T-helper 2 cell (primary cell): ENCODE measurements around the gene MYT1.

Experiments used
- DNase-seq, 5 experiments: peaks; one replicate each; pipeline versions ENCODE4 v3.0.0 to v3.0.0-alpha.2; 2012 to 2022

Gene MYT1

DNA sequence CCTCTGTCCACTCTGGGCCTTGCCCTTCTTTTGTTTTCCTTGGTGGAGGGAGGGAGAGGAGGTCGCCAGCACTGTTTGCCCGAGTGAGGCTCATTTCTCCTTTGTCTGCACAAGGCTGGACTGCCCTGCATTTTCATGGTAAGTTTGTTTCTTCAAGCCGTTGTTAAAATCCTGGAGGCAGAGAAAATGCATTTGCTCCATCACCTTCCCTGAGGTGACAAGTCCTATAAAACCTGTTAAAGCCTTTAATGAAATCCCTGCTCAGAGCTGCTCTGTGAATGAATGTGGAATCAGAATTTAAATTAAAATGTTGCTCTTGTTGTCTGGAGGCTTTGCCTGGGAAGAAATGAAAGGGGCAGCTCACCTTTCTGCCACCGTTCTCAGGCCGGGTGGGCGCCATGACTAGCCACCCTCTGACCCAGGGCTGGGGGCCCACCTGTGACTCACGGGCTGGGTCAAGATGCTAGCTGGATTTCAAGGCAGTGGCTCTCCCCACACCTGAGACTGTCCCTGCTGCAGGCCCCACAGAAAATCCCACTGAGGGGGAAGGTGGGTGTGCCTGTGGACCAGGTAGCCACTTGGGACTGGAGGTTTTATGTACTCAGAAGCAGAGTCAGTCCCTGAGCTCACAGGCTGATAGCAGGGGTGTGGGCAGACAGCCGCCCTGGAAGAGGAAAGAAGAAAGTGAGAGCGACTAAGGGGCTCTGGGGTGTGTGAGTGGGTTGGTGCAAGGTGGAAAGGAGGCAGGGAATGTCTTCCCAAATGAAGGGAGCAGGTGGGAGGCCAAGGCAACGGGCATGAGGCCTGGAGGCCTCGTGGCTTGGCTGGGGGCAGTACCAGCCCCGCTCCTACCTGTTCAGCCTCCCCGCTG lies 24.0 kb upstream of the MYT1 start:
- no peak for DNase-seq

GRCh38 chr20:64140956-64141355 lies 23.3 kb upstream of the MYT1 start:
- no peak for DNase-seq

DNA sequence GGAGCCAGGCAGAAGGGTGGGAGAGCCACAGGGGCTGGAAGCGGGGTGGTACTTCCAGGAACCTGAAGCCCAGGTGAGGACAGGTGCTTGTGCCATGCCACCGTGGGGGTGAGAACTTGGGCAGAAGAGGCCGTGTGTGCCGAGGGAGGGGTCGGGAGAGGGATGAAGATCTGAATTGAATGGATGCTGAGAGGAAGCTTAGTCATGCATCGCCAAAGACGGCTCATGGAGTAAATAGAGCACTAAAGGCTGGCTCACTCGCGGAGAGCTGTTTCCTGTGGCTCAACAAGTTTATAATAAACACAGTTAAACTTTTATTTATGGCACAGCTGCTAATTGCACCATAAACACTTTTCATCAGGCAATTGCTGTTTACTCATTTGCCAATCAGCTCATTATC lies 21.7 kb upstream of the MYT1 start:
- DNase-seq = no peak

GRCh38 chr20:64143018-64143801 lies 21.0 kb upstream of the MYT1 start:
- no peak for DNase-seq

DNA sequence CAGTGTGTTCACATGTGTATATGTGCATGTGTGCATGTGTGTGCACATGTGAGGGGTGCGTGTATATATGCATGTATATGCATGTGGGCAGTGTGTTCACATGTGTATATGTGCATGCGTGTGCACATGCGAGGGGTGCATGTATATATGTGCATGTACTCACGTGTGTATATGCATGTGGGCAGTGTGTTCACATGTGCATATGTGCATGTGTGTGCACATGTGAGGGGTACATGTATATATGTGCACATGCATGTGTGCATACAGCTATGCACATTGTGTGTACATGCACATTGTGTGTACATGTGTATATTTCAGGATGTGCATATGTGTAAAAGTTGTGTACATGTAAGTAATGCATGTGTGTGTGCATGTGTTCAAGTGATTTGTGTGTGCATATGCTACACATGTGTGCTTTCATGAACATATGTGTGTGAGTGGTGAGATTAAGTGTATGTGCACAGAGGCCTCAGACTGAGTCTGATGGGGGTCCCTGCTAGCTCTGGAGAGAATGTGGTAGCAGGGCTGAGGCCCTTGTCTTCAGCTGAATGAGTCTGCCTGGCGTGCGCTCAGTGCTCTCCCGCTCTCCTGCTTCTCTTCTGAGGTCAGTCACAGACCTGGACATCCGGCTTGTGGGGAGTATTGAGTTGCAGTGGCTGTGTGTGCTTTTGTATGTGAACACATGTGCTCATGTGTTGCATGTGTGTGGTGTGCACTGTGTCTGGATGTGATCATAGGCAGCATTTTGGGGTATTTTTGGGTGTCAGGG lies 19.9 kb upstream of the MYT1 start:
- no peak for DNase-seq

DNA sequence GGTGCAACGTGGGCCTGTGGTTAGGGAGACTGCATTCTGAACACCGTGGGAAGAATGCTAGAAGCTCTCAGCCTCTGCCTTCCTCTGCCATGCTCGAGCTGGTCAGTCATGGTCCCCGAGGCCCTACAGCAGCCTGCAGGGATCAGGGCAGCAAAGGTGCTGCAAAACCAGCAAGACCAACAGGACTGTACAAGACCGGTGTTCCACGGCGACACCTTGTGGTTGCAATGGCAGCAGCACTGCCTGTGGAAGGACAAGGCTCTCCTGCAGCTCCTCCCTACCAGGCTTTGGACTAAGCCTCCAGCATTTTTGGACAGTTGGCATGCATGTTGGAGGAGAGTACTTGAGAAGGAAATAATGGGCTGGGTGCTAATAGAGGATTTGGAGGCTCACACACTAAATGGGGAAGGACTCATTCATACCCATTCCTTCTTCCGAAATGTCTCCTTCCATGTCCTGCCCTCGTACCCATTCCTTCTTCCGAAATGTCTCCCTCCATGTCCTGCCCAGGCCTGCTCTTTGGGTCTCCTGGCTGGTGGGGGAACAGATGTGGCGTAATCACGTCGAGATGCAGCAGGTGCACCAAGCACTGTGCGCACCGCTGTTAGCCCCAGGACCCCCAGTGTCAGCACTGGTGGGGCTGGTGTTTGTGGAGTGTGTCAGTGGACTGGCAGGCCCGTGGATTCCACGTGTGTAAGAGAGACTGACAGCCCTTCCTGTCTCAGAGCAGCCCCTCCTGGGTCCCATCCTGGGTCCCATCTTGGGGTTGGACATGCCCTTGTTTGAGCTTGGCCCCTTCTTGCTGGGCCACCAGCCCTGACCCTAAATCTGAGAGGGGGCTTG lies 18.6 kb upstream of the MYT1 start:
- DNase-seq = no peak

- DNase-seq = no peak
Observed at GRCh38 chr20:64146301-64146935, 17.8 kb upstream of the MYT1 start.

- DNase-seq = no peak
Observed at GRCh38 chr20:64146936-64147477, 17.2 kb upstream of the MYT1 start.

DNA sequence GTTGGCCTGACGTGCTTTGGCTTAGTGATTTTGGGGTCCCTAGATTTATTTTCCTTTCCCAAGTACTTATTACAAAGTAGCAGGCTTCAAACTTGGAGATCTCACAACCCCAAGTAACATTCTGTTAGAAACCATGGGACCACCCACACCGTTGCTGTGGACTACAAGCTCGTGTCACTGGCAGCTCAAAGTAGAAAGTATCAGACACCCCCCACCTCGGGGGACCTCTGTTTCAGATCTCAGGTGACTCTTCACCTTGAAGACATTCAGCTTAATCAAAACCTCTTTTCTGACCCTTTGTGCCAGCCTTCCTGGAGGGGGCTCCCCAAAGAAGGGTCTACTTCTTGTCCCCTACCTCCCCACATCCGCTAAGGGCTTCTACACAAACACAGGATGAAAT lies 15.7 kb upstream of the MYT1 start:
- no peak for DNase-seq

DNA sequence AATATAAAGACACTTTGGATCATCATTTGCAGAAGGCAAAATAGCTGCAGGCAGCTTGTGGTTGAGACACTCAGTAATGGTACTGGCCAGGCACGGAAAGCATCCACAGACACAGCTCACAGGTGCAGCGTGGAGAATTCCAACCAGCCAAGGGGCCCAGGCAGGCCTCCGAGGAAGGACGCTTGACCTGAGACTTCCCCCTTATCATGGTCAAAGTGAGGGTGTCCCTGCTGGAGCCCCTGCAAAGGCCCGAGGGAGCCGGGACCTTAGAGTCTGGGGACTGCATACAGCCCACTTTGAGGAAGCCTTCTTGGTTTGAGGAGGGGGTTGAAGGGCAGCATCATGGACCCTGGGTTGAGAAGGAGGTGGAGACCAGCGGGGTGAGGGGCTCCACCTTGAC lies 15.1 kb upstream of the MYT1 start:
- no peak for DNase-seq

GRCh38 chr20:64149809-64150560 lies 14.3 kb upstream of the MYT1 start:
- no peak for DNase-seq

DNA sequence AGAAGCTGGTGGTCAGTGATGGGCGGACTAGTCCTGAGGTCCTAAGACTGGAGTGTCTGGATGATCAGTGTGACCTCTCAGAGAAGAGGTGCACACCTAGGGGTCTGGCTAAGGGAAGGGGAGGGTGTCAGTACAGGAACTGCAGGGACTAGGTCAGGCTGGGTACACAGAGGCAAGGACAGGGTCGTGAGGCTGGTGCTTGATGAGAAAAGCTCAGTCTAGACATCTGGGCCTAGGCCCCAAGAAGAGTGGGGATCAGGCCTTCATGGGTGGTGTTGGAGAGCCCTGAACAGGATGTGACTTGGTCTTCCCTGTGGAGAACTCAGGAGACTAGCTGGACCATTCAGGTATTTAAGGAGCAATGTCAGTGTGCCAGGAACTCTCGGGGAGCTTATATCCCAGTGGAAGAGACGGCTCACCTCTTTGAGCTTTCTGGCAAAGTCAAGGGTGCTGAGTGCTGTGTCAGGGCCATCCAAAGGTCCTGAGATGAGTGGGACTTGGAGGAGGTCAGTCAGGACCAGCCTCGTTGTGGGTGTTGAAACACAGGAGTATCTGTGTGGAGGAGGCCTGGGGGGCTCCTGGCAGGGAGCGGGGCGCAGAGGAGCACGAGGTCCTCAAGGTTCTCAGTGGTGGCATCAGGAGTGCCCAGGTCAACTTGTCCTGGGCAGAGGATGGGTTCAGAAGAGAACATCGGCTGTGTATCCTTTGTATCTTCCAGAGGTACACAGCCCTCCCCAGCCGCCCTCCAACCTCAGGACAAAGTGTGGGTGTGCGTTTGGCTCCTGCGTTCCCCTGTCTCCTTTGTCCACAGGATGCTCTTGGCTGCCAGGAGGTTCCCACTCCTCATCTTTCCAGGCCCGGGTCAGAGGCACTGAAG lies 13.3 kb upstream of the MYT1 start:
- DNase-seq = no peak

DNA sequence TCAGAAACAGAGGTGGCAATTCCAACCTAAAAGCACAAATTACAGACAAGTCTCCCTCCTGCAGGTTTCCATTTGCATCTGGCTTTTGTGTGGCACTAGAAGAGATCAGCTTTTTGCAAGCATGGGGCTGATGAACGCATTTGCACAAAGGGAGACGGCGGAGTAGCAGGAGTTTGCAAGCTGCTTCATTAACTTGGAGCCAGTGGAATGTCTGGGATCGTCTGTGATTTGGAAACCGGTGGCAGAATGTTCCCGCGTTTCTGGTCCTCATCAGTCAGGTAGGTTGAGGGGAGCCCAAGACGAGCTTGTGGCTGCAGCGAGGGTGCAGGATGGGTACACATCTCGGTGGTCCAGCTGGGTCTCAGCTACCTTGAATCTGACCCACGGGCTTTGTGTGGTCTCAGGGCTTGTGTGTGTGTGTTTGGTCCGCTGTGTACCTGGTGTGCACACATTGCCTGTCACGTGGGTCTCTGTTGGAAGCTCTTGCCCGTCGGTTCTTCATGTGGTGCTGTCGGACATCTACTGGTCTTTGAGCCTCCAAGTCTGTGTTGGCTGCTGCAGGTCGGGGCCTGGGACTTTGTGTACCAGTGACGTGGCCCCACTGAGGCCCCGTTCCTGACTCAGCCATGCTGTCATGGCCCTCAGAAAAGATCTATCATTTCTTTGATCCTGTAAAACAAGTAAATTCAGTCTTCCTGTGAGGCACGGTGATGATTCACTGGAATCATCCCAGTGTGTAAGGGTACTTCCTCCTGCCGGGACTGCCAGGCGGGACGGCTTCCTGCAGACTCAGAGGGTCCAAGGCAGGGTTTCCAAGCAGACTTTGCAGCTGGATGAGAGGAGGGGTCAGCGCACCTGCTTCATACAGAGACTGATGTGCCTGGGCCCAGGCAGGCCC lies 12.4 kb upstream of the MYT1 start:
- no peak for DNase-seq

GRCh38 chr20:64152906-64153305 lies 11.3 kb upstream of the MYT1 start:
- no peak for DNase-seq

- no peak for DNase-seq
Observed at GRCh38 chr20:64153410-64153809, 10.8 kb upstream of the MYT1 start.

DNA sequence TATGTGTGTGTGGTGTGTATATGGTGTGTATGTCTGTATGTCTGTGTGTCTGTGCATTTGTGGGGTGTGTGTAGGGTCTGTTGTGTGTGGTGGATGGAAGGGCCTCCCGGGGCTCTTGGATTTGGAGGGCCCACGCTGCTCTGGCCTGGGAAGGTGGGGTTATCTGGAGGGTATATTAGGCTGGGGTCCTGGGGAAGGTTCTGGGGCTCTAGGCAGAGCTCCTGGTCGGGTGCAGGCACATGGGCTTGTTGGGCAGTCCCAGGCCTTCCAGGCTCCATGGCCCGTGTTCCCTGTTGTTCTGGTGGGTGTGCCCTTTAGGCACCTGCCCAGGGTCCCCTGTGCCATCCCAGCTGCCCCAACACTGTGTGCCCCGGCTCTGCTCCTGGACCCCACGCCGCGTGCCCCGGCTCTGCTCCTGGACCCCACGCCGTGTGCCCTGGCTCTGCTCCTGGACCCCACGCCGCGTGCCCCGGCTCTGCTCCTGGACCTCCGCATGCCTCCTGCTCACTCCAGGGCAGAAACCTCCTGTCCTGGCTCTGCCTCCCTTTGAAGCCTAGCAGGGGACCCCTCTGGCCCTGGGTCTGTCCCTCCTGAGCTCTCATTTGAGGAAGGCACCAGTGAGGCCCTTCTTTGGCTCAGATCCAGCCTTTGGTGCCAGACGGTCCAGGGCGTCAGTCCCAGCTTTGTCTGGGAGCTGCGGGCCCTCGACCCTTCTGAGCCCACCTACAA lies 10.2 kb upstream of the MYT1 start:
- DNase-seq = no peak

DNA sequence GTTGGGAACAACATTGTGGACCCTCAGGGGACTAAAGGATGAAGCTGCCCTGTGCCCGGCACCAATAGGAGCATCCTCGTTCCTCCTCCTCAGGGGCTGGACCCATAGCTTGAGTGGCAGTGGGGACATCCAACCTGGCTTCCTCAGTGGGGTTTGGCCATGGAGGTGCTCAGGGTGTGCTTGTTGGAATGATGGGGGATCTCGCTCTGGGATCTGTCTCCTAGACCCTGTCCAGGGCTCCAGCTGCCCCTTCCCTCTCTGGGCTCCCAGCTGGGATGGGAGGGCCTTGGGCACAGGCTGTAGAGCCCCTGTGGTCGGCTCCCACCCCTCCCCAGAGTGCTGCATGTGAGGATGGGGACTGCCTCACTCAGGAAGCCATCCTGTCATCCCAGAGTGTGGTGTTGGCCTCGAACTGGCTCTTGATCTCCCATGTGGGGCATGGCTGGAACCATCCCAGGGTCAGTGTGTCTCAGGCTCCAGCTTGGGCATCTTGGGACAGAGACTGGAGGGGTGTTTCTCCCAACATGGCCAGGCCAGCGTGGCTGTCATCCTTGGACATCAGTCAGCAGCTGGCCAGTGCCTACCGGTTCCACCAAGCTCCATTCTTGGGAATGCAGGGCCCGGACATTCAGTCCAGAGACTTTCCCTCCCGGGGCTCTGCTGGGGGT lies 9.5 kb upstream of the MYT1 start:
- no peak for DNase-seq
